HL-60 (cell line): Measurements from ENCODE around the gene DOC2A.

Experiments
- DNase-seq, 2 experiments: peaks; one replicate each; pipeline ENCODE4 v3.0.0-alpha.2; 2010 to 2020; ENCODE audit warnings: low read depth in 1 of 2, low spot score in 1 of 2
- H3K27ac ChIP-seq: fragments of 250-450 bp; sonication (Bioruptor Pico); replicated peaks from 2 replicates; pipeline ENCODE4 v1.5.1; 2020; ENCODE audit warnings: mild to moderate bottlenecking, moderate library complexity
- H3K27me3 ChIP-seq: fragments of 250-450 bp; sonication (Bioruptor Pico); 2 replicates; pipeline ENCODE4 v1.5.1; 2021; ENCODE audit warnings: mild to moderate bottlenecking, moderate library complexity; ENCODE audit not compliant: insufficient read depth, poor library complexity, severe bottlenecking
- H3K4me3 ChIP-seq: replicated peaks from 2 replicates; pipeline ENCODE4 v1.5.1; 2011; ENCODE audit warnings: mild to moderate bottlenecking, control low read depth, low read length; ENCODE audit not compliant: insufficient read depth
- GABPA ChIP-seq: IDR thresholded peaks from 2 replicates; pipeline ENCODE4 v1.6.1; 2012; ENCODE audit warnings: low read depth
- POLR2AphosphoS5 ChIP-seq: IDR thresholded peaks from 2 replicates; pipeline ENCODE4 v1.6.1; 2012; ENCODE audit warnings: low read depth
- SPI1 ChIP-seq: IDR thresholded peaks from 2 replicates; pipeline ENCODE4 v1.6.1; 2012; ENCODE audit warnings: low read depth, mild to moderate bottlenecking, borderline replicate concordance
- TF ChIP-seq, protein P1 (sequence below): IDR thresholded peaks from one replicate; pipeline ENCODE4 v1.5.1; 2011; ENCODE audit warnings: low read length, control low read depth, inconsistent platforms; ENCODE audit not compliant: insufficient read depth
- TF ChIP-seq, protein P2 (sequence below): IDR thresholded peaks from 2 replicates; pipeline ENCODE4 v1.6.1; 2012; ENCODE audit warnings: low read depth; ENCODE audit not compliant: insufficient replicate concordance

The DOC2A gene

DNA sequence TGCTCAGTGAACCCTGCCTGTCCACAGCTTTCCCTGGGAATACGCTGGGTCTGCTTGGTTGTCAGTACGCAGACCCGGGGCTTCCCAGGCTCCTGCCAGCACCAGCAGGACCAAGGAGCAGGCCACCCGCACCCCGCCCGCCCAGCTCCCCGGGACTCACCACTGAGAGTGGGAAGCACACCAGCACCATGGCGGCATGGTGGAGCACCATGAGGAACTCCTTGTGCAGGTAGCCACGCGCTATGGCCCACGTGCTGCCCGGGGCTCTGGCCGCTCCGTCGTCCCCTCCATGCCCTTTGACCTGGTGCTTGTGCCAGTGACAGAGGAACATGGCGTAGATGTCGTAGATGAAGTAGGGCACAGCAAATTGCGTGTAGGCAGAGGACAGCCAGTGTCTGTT lies 15.6 kb upstream of the DOC2A start:
- TF ChIP-seq, protein P1, sequence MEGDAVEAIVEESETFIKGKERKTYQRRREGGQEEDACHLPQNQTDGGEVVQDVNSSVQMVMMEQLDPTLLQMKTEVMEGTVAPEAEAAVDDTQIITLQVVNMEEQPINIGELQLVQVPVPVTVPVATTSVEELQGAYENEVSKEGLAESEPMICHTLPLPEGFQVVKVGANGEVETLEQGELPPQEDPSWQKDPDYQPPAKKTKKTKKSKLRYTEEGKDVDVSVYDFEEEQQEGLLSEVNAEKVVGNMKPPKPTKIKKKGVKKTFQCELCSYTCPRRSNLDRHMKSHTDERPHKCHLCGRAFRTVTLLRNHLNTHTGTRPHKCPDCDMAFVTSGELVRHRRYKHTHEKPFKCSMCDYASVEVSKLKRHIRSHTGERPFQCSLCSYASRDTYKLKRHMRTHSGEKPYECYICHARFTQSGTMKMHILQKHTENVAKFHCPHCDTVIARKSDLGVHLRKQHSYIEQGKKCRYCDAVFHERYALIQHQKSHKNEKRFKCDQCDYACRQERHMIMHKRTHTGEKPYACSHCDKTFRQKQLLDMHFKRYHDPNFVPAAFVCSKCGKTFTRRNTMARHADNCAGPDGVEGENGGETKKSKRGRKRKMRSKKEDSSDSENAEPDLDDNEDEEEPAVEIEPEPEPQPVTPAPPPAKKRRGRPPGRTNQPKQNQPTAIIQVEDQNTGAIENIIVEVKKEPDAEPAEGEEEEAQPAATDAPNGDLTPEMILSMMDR = no peak
- no peak for TF ChIP-seq POLR2AphosphoS5
- TF ChIP-seq, protein P2, sequence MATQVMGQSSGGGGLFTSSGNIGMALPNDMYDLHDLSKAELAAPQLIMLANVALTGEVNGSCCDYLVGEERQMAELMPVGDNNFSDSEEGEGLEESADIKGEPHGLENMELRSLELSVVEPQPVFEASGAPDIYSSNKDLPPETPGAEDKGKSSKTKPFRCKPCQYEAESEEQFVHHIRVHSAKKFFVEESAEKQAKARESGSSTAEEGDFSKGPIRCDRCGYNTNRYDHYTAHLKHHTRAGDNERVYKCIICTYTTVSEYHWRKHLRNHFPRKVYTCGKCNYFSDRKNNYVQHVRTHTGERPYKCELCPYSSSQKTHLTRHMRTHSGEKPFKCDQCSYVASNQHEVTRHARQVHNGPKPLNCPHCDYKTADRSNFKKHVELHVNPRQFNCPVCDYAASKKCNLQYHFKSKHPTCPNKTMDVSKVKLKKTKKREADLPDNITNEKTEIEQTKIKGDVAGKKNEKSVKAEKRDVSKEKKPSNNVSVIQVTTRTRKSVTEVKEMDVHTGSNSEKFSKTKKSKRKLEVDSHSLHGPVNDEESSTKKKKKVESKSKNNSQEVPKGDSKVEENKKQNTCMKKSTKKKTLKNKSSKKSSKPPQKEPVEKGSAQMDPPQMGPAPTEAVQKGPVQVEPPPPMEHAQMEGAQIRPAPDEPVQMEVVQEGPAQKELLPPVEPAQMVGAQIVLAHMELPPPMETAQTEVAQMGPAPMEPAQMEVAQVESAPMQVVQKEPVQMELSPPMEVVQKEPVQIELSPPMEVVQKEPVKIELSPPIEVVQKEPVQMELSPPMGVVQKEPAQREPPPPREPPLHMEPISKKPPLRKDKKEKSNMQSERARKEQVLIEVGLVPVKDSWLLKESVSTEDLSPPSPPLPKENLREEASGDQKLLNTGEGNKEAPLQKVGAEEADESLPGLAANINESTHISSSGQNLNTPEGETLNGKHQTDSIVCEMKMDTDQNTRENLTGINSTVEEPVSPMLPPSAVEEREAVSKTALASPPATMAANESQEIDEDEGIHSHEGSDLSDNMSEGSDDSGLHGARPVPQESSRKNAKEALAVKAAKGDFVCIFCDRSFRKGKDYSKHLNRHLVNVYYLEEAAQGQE = no peak
- no peak overlapping the region for H3K4me3 ChIP-seq
- H3K27me3 ChIP-seq = peaks cover 54% of the 10 kb centered on the region
- no peak overlapping the region for H3K27ac ChIP-seq
- DNase-seq = no peak

DNA sequence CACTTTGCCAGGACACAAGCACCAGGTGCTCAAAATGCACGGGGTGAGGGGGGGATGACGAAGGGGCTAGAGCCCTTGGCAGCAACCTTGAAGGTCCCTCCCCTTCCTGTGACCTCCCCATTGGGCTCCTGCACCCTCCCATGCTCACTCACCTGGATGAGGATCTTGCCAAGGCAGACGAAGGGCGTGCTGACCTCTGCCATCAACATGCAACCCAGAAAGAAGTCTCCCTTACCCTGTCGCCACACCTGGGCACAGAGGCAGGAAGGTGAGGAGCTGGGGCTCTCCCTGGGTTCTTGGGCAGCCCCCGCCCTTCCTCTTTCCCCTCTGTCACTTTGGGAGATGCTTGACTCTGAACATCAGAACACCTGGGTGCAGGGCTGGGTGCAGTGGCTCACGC lies 14.7 kb upstream of the DOC2A start:
- DNase-seq = no peak
- Histone ChIP-seq H3K27ac (no peak overlapping the region), H3K27me3 (peaks cover 50% of the 10 kb centered on the region), H3K4me3 (no peak overlapping the region)
- TF ChIP-seq SPI1 (no peak), POLR2AphosphoS5 (no peak), GABPA (no peak)
- TF ChIP-seq, protein P2 = no peak
- TF ChIP-seq, protein P1 = no peak

DNA sequence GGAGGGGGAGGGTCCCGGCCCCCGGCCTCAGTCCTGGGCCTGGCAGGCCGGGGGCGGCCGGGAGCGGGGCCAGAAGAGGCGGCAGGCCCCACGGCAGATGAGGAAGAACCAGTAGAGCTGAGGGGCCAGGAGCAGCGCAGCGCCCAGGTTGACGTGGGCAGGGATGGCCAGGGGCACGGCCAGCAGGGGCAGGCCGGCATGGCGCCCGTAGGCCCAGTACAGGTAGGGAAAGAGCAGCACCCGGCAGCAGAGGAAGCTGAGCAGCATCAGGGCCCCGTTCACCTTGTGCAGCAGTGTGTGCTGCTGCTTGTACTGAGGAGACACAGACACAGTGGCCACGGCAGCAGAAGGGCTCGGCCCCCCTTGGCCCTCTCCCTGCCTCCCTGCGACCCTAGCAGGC lies 14.3 kb upstream of the DOC2A start:
- H3K4me3 ChIP-seq = no peak overlapping the region
- peaks cover 48% of the 10 kb centered on the region for H3K27me3 ChIP-seq
- DNase-seq = no peak
- TF ChIP-seq GABPA = no peak
- no peak for TF ChIP-seq POLR2AphosphoS5
- TF ChIP-seq, protein P2 = no peak
- TF ChIP-seq, protein P1 = no peak
- H3K27ac ChIP-seq = no peak overlapping the region
